T follicular helper cell (primary cell): ENCODE results near the gene STAT5A.
A peak's percentile ranks its signal among the peaks of the same experiment; 100 is the strongest.
"Not testable (repeated sequence)": the region's sequence is repeated elsewhere in the genome, so short reads cannot be mapped to it uniquely, and the experiment has no call there.

Source experiments
- DNase-seq: peaks from one replicate; pipeline ENCODE4 v3.0.0-alpha.2; 2020; ENCODE audit warnings: low read depth
- total RNA-seq, 2 experiments: gene quantifications; one replicate each; lab custom pipeline; 2026; lab: John Stamatoyannopoulos, UW

STAT5A gene
- 225 to 669 reads per million in 2 experiments for total RNA-seq

DNA sequence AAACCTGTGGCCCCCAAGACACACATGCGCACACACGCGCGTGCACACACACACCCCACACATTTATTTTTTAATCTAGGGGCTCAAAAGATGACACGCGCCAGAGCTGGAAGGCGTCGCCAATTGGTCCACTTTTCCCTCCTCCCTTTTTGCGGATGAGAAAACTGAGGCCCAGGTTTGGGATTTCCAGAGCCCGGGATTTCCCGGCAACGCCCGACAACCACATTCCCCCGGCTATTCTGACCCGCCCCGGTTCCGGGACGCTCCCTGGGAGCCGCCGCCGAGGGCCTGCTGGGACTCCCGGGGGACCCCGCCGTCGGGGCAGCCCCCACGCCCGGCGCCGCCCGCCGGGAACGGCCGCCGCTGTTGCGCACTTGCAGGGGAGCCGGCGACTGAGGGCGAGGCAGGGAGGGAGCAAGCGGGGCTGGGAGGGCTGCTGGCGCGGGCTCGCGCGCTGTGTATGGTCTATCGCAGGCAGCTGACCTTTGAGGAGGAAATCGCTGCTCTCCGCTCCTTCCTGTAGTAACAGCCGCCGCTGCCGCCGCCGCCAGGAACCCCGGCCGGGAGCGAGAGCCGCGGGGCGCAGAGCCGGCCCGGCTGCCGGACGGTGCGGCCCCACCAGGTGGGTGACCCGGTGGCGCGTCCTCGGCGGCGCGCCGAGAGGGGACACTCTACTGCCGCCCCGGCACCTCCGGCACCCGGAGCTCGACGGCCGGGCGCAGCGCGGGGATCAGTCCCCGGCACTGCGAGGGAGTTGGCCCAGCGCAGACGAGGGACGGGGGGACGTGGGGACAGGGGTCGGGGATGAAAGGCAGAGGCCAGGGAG lies at the start of gene STAT5A:
Gene STAT5A (plus strand): TSS at position 522 of the 826 bp plus-strand sequence. CDS start 914 bp downstream, outside the sequence.
- peak; percentile 68 for DNase-seq

GRCh38 chr17:42239576-42239975 lies 48.7 kb upstream of the STAT5A start:
- DNase-seq, result not testable (repeated sequence)

DNA sequence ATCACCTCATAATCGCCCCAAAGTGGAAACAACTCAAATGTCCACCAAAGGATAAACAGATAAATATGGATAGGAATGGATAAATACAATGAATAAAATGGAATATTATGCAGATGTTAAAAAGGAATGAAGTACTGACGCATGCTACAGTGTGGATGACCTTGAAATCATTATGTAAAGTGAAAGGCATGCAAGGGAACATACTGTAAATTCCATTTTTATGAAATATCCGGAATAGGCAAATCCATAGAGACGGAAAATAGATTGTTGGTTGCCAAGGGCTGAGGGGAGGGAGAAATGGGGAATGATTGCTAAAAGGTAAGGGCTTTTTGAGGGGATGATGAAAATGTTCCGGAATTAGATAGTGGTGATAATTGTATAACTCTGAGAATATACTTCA lies 48.1 kb upstream of the STAT5A start:
- DNase-seq, result no peak

- not testable (repeated sequence) for DNase-seq
Measured at GRCh38 chr17:42240863-42241262, 47.4 kb upstream of the STAT5A start.

GRCh38 chr17:42241871-42242270 lies 46.4 kb upstream of the STAT5A start:
- no peak for DNase-seq

DNA sequence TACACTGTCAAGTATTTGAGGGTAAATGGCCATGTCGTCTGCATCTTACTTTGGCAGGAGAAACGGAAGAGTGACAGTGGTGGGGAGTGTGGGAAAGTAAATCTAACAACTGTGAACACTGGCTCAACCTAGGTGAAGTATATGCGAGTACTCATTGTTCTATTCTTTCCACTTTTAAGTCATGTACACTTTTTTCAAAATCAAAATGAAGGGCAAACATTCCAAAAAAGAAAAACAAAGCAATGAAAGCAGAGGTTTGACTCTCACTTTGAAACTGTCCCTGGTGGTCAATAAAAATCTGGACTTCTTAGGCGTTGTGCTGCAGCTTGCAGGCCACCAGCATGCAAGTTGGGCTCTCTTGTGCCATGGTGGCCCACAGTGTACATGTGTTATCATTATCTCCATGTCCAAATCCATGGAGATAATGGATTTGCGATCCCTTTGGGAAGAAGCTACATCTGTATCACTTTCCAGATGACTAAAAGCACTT lies 44.8 kb upstream of the STAT5A start:
- DNase-seq, result no peak

DNA sequence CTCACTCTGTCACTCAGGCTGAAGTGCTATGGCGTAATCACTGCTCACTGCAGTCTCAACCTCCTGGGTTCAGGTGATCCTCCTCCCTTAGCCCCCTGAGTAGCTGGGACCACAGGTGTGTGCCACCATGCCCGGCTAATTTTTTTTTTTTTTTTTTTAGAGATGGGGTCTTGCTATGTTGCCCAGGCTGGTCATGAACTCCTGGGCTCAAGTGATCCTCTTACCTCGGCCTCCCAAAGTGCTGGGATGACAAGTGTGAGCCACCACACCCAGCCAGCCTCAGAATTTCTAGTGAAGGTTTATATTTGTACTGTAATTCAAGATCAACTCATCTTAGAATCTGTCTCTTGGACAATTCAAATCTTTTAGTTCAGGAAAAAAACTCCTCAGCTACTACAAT lies 44.2 kb upstream of the STAT5A start:
- DNase-seq, result not testable (repeated sequence)

GRCh38 chr17:42245183-42245582 lies 43.1 kb upstream of the STAT5A start:
- DNase-seq, result not testable (repeated sequence)

DNA sequence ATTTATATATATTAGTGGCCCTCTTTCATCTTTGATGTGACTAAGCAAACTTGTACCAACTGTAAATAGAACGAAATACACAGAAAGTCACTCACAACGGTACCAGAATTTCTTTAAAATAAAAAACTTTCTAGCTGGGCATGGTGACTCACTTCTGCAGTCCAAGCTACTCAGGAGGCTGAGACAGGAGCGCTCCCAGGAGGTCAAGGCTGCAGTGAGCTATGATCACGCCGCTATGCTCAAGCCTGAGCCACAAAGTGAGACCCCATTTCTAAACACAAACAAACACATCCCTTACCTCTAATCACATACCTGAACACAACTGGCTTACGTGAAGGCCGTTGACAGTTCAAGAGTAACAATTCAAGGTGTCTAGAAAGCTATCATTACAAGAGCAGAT lies 41.8 kb upstream of the STAT5A start:
- DNase-seq, result no peak

DNA sequence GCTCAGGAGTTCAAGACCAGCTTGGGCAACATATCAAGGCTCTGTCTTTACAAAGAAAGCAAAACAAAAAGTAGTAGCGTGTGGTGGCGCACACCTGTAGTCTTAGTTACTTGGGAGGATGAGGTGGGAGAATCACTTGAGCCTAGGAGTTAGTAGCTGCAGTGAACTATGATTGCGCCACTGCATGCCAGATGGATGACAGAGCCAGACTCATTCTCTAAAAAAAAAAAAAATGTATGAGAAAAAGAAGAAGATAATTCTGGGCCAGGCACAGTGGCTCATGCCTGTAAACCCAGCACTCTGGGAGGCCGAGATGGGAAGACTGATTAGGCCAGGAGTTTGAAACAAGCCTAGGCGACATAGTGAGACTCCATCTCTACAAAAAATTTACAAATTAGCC lies 40.6 kb upstream of the STAT5A start:
- no peak for DNase-seq

- DNase-seq, result peak; percentile 75
Measured at GRCh38 chr17:42248351-42249179, 39.7 kb upstream of the STAT5A start.

DNA sequence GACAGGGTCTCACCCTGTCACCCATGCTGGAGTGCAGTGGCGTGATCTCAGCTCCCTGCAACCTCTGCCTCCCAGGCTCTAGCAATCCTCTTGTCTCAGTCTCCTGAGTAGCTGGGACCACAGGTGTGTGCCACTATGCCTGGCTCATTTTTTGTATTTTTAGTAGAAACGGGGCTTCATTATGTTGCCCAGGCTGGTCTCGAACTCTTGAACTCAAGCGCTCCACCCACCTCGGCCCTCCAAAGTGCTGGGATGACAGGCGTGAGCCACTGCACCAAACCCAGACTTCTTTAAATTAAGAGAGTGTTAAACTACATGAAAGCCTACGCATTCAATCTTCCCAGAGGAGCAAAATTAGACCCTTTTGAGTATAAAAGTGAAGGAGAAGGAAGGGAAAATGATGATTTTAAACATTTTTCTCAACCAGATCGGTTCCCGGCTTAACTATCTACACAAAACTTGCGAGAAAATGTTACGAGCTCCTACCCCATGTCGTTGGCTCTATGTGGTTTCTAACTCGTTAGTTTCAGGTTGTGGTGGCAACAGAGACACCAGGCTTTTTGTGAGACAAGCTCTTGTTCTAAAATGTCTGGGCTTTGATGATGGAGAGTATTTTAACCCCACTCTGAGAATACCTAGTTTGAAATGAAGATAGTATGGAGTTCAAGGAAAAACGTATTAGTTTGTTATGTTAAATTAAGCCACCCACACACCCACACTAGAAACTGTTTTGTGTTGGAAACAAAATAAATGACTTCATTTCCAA lies 38.4 kb upstream of the STAT5A start:
- peak; percentile 47 for DNase-seq

- no peak for DNase-seq
Measured at GRCh38 chr17:42251115-42251514, 37.2 kb upstream of the STAT5A start.

DNA sequence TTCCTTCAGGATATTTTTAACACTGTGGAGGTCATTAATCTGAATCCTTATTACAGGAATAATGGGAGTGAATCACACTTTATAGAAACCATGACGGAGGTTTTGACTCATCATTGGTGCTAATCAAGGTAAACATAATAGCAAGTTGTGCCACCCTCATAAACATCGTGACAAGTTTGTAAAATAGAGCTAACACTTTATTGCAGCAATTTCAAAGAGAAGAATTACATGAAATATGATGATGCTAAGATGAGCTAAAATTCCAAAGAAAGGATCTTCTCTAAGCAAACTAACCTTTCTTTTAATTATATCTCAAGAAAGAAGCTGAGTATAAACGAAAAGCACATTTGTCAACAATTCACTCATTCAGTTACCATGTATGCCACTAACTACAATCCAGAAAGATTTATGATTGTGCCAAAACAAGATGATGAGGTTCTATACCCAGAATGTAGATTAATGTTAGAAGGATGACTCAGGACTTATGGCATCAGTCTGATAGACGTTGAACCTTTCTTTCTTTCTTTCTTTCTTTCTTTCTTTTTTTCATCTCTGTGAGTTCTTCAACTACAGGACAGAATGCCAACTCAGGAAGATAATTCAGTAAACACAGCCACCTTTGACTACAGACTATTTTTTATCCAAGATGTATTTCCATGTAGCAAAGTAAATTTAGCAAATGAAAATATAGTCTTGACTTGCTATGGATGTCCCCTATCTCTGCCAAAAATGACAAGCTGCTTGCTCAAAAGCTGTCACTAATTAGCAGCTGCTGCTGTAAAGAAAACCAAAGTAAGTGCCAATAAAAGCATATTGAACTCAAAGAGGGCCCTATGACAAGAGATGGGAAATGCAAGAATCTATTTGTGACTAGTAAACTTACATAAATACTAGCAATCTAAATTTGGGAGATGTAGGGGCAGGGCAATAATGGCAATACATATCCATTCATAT lies 35.4 kb upstream of the STAT5A start:
- DNase-seq, result no peak

DNA sequence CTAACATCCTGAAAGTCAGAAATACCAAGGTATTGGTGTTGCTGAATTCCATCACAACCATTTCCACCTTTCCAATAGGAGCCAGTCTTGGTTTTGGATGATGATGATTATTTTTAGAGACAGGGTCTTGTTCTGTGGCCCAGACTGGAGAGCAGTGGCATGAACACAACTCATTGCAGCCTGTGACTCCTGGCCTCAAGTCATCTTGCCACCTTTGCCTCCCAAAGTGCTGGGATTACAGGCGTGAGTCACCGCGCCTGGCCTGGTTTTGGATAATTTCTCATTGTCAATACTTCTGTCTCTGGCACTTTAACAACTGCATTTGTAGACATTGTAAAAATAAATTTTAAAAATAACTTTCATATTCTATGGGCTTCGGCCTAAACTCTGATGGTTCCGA lies 34.7 kb upstream of the STAT5A start:
- DNase-seq, result no peak

- no peak for DNase-seq
Measured at GRCh38 chr17:42255445-42255844, 32.9 kb upstream of the STAT5A start.

- DNase-seq, result no peak
Measured at GRCh38 chr17:42260318-42260717, 28.0 kb upstream of the STAT5A start.

GRCh38 chr17:42264366-42264765 lies 23.9 kb upstream of the STAT5A start:
- not testable (repeated sequence) for DNase-seq

DNA sequence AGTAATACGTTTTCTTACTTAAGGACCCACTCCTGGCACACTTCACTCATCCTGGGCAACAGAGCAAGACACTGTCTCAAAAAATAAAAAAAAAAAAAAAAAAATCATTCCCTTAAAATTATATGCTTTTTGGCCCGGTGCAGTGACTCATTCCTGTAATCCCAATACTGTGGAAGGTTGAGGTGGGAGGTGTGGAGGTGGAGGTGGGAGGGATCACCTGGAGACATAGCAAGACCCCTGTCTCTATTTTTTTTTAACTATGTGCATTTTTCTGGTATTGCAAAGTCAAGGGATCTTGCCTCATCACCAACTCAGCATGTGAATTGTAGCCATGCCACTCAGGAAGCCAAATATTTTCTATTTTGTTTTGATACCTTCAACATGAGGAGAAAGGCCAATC lies 21.8 kb upstream of the STAT5A start:
- DNase-seq, result no peak

- DNase-seq, result peak; percentile 65
Measured at GRCh38 chr17:42266918-42267766, 21.2 kb upstream of the STAT5A start.
